Prostate gland (tissue), 2 donors: ENCODE measurements around the gene JMJD4. TPM values are rescaled to one million over a fixed set of nuclear protein-coding genes. Genes with fewer than 3 reads are reported as not detected.

Experiments
- DNase-seq: peaks from one replicate; pipeline ENCODE4 v3.0.0-alpha.2; 2019; ENCODE audit warnings: low spot score
- H3K27ac ChIP-seq, 2 donors: fragments of 200-600 bp; sonication (generic); 2 replicates each; pipeline ENCODE4 v1.5.1; 2017 to 2019
- H3K27me3 ChIP-seq: fragments of 200-600 bp; sonication (generic); replicated peaks from 2 replicates; pipeline ENCODE4 v1.5.1; 2019; ENCODE audit not compliant: insufficient read depth
- H3K36me3 ChIP-seq, 2 donors: fragments of 200-600 bp; sonication (generic); 1 replicate in 1 of 2; 2 replicates in 1 of 2; pipeline versions ENCODE4 v1.5.1 to v1.8.1; 2017 to 2019
- H3K4me1 ChIP-seq: fragments of 200-600 bp; sonication (generic); replicated peaks from 2 replicates; pipeline ENCODE4 v1.5.1; 2019
- H3K4me3 ChIP-seq, 2 donors: fragments of 200-600 bp; sonication (generic); 2 replicates each; pipeline ENCODE4 v1.5.1; 2017 to 2019
- H3K9me3 ChIP-seq: fragments of 200-600 bp; sonication (generic); 2 replicates; pipeline ENCODE4 v1.5.1; 2017
- POLR2A ChIP-seq: fragments of 450-650 bp; IDR thresholded peaks from one replicate; pipeline ENCODE4 v1.6.1; 2016; ENCODE audit warnings: antibody characterized with exemption, mild to moderate bottlenecking
- POLR2AphosphoS5 ChIP-seq: sonication (generic); formaldehyde crosslinking; IDR thresholded peaks from one replicate; pipeline ENCODE4 v1.6.1; 2017; ENCODE audit warnings: antibody characterized with exemption
- WGBS: methylation state at CpG from one replicate; pipeline ENCODE4 v1.1.5; 2018; 5-methylcytosine and 5-hydroxymethylcytosine counted together
- intact Hi-C: fragments of 100-400 bp; cut with DNase I; formaldehyde crosslinking; loops from one replicate; pipeline ENCODE4 v1.14.2; 2022
- total RNA-seq, 2 donors: library from RNA; depleted of rRNA; stranded (reverse); fragments of >200 nt; gene quantifications; one replicate each; pipeline ENCODE4 v1.1.0, GENCODE V29; 2016
- TF ChIP-seq, protein P1 (sequence below), 4 experiments: fragments of 200-600 bp in 2 of 4; fragments of 450-650 bp in 2 of 4; sonication (generic) in 2 of 4; IDR thresholded peaks; 1 replicate in 3 of 4; 2 replicates in 1 of 4; pipeline ENCODE4 v1.5.1; 2016 to 2019; ENCODE audit warnings: antibody characterized with exemption in 4 of 4, mild to moderate bottlenecking in 2 of 4, moderate library complexity in 2 of 4

JMJD4 gene
- total RNA-seq, 2 donors from 2014 or later: 29.8 to 38.3 TPM

DNA sequence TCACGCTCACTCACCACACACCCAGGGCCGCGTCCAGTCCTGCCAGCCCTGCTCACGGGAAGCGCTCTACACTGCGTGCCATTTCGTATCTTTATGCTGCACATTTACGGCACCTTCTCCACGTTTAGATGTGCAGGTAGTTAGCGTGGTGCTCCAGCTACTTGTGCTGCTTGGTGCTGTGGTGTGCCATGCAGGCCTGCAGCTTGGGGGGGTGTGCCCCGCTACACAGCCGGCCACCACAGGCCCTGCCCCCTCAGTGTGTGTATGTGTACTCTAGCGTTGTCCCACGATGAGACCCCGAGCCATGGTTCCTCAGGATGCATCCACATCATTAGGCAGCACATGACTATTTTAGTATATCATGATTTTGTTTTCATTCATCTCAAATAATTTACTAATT is 38.5 kb upstream of the JMJD4 start:
- Histone ChIP-seq H3K27ac (no peak overlapping the region), H3K36me3 (no peaks in the 10 kb centered on the region), H3K4me3 (no peak overlapping the region), H3K4me1 (no peaks in the 10 kb centered on the region), H3K9me3 (no peaks in the 10 kb centered on the region), H3K27me3 (no peaks in the 10 kb centered on the region)
- DNase-seq: no peak
- WGBS: 87% methylated on average over 15 of the region's 15 CpGs
- TF ChIP-seq POLR2AphosphoS5: no peak
- TF ChIP-seq POLR2A: no peak
- TF ChIP-seq, protein P1, sequence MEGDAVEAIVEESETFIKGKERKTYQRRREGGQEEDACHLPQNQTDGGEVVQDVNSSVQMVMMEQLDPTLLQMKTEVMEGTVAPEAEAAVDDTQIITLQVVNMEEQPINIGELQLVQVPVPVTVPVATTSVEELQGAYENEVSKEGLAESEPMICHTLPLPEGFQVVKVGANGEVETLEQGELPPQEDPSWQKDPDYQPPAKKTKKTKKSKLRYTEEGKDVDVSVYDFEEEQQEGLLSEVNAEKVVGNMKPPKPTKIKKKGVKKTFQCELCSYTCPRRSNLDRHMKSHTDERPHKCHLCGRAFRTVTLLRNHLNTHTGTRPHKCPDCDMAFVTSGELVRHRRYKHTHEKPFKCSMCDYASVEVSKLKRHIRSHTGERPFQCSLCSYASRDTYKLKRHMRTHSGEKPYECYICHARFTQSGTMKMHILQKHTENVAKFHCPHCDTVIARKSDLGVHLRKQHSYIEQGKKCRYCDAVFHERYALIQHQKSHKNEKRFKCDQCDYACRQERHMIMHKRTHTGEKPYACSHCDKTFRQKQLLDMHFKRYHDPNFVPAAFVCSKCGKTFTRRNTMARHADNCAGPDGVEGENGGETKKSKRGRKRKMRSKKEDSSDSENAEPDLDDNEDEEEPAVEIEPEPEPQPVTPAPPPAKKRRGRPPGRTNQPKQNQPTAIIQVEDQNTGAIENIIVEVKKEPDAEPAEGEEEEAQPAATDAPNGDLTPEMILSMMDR (IDR thresholded peaks at IDR 0.05): no peak
- intact Hi-C loops: no loop called here

GRCh38 chr1:227771771-227772170 is 36.7 kb upstream of the JMJD4 start:
- Histone ChIP-seq H3K4me3 (no peak overlapping the region), H3K27me3 (no peaks in the 10 kb centered on the region), H3K27ac (no peak overlapping the region), H3K36me3 (no peaks in the 10 kb centered on the region), H3K9me3 (no peaks in the 10 kb centered on the region), H3K4me1 (no peaks in the 10 kb centered on the region)
- no peak for TF ChIP-seq POLR2AphosphoS5
- TF ChIP-seq POLR2A: no peak
- TF ChIP-seq, protein P1 (IDR thresholded peaks at IDR 0.05): no peak
- intact Hi-C loops: no loop called here
- DNase-seq: no peak
- 96% methylated on average over 7 of the region's 7 CpGs for WGBS

DNA sequence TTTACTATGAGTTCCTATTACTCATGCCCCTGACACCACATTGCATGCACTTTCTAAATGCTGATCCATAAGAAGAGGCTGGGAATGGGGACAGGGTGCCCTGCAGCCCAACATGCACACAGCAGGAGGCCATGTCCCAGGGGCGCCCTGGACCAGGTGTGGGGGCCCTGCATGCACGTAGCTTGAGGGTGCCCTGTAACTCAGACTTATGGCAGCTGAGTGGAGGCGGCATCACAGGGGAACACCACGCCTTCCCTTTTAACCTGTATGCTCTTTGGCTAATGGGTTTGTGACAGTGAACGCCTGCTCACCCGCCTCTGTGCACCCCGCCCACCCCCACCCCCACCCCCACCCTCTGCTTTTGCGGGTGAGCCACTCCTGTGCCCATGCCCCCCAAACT is 36.2 kb upstream of the JMJD4 start:
- Histone ChIP-seq H3K27ac (no peak overlapping the region), H3K27me3 (no peaks in the 10 kb centered on the region), H3K4me1 (no peaks in the 10 kb centered on the region), H3K36me3 (no peaks in the 10 kb centered on the region), H3K4me3 (no peak overlapping the region), H3K9me3 (no peaks in the 10 kb centered on the region)
- DNase-seq: no peak
- TF ChIP-seq POLR2A: no peak
- TF ChIP-seq POLR2AphosphoS5: no peak
- TF ChIP-seq, protein P1 (IDR thresholded peaks at IDR 0.05): no peak
- 87% methylated on average over 8 of the region's 8 CpGs for WGBS
- intact Hi-C loops: no loop called here

- DNase-seq: no peak
- Histone ChIP-seq H3K36me3 (no peaks in the 10 kb centered on the region), H3K9me3 (no peaks in the 10 kb centered on the region), H3K27me3 (no peaks in the 10 kb centered on the region), H3K27ac (no peak overlapping the region), H3K4me3 (no peak overlapping the region), H3K4me1 (no peaks in the 10 kb centered on the region)
- intact Hi-C loops: no loop called here
- WGBS: 97% methylated on average over 13 of the region's 13 CpGs
- TF ChIP-seq, protein P1 (IDR thresholded peaks at IDR 0.05): no peak
- TF ChIP-seq POLR2AphosphoS5: no peak
- TF ChIP-seq POLR2A: no peak
These were observed 35.7 kb upstream of the JMJD4 start for GRCh38 chr1:227770812-227771211.

GRCh38 chr1:227769936-227770494 is 34.9 kb upstream of the JMJD4 start:
- WGBS: 90% methylated on average over 15 of the region's 15 CpGs
- Histone ChIP-seq H3K36me3 (no peaks in the 10 kb centered on the region), H3K9me3 (no peaks in the 10 kb centered on the region), H3K27ac (no peak overlapping the region), H3K4me1 (no peaks in the 10 kb centered on the region), H3K4me3 (no peak overlapping the region), H3K27me3 (no peaks in the 10 kb centered on the region)
- intact Hi-C loops: loop anchor here (10.0 kb wide), 2 partner anchors 115 to 315 kb away; partner anchors contain the start of gene ARF1
- TF ChIP-seq POLR2A (no peak), POLR2AphosphoS5 (no peak)
- TF ChIP-seq, protein P1 (IDR thresholded peaks at IDR 0.05): no peak
- no peak for DNase-seq
